NT2/D1 (cell line): ENCODE measurements around the gene CEACAM21.

Experiments used
- SUZ12 ChIP-seq: IDR thresholded peaks from 2 replicates; pipeline ENCODE4 v1.6.1; 2011; ENCODE audit not compliant: insufficient read length, insufficient read depth; ENCODE audit errors: extremely low read depth
- YY1 ChIP-seq: IDR thresholded peaks from 2 replicates; pipeline ENCODE4 v1.6.1; 2011; ENCODE audit not compliant: insufficient read length, insufficient read depth
- ZNF274 ChIP-seq: IDR thresholded peaks from 2 replicates; pipeline ENCODE4 v1.6.1; 2011; ENCODE audit warnings: mild to moderate bottlenecking, low read depth, low read length

DNA sequence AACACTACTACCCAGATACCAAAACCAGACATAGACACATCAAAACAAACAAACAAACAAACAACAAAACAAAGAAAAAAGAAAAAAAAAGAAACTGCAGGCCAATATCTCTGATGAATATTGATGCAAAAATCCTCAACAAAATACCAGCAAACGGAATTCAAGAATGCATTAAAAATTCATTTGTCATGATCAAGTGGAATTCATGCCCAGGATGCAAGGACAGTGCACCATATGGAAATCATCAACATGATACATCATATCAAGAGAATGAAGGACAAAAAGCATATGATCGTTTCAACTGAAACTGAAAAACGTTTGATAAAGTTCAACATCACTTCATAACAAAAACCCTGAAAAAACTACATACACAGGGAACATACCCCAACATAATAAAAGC is 48.9 kb upstream of the CEACAM21 start:
- no peak for TF ChIP-seq SUZ12
- no peak for TF ChIP-seq ZNF274
- TF ChIP-seq YY1 = no peak
